DOHH2 (cell line): ENCODE measurements around the gene DNAJC24.

Source experiments
- CTCF ChIP-seq: fragments of 200-600 bp; sonication (generic); IDR thresholded peaks from one replicate; pipeline ENCODE4 v1.5.1; 2014; ENCODE audit warnings: antibody characterized with exemption, mild to moderate bottlenecking, low read depth, low read length; ENCODE audit not compliant: poor library complexity, severe bottlenecking
- EZH2phosphoT487 ChIP-seq: fragments of 200-600 bp; sonication (generic); IDR thresholded peaks from 2 replicates; pipeline ENCODE4 v1.6.1; 2017; ENCODE audit warnings: borderline replicate concordance, mild to moderate bottlenecking, antibody characterized with exemption, low read length, moderate library complexity, mixed read lengths

- no peak for TF ChIP-seq CTCF
- TF ChIP-seq EZH2phosphoT487: no peak
Measured at GRCh38 chr11:31414338-31414737, 44.7 kb downstream of the DNAJC24 start.
